NCI-H2029 treated with DMSO at 0.1 percent for 48 hours (cell line): ENCODE measurements around the gene FHOD3.

Experiments used
- DNase-seq: peaks from one replicate; lab custom pipeline; 2025; lab: John Stamatoyannopoulos, UW

FHOD3 gene

GRCh38 chr18:36297417-36298125, at the start of gene FHOD3:
Gene FHOD3, plus strand, starts transcription at chr18:36297713. Its CDS starts 123 bp downstream, at chr18:36297836.
- no peak for DNase-seq

GRCh38 chr18:36249392-36249791, 48.1 kb upstream of the FHOD3 start:
- no peak for DNase-seq

GRCh38 chr18:36250827-36251226, 46.7 kb upstream of the FHOD3 start:
- DNase-seq: no peak

- no peak for DNase-seq
Observed at GRCh38 chr18:36255072-36255698, 42.3 kb upstream of the FHOD3 start.

GRCh38 chr18:36256094-36256493, 41.4 kb upstream of the FHOD3 start:
- DNase-seq: no peak

- DNase-seq: no peak
Observed at GRCh38 chr18:36262971-36263370, 34.5 kb upstream of the FHOD3 start.

GRCh38 chr18:36264283-36264682, 33.2 kb upstream of the FHOD3 start:
- DNase-seq: no peak

- no peak for DNase-seq
Observed at GRCh38 chr18:36265015-36265414, 32.5 kb upstream of the FHOD3 start.

- no peak for DNase-seq
Observed at GRCh38 chr18:36269157-36269556, 28.4 kb upstream of the FHOD3 start.

GRCh38 chr18:36271153-36271552, 26.4 kb upstream of the FHOD3 start:
- DNase-seq: no peak

GRCh38 chr18:36273347-36273746, 24.2 kb upstream of the FHOD3 start:
- no peak for DNase-seq

GRCh38 chr18:36274083-36274715, 23.3 kb upstream of the FHOD3 start:
- no peak for DNase-seq

- no peak for DNase-seq
Observed at GRCh38 chr18:36275561-36275960, 22.0 kb upstream of the FHOD3 start.

- no peak for DNase-seq
Observed at GRCh38 chr18:36279001-36279400, 18.5 kb upstream of the FHOD3 start.

- no peak for DNase-seq
Observed at GRCh38 chr18:36281936-36282335, 15.6 kb upstream of the FHOD3 start.

- DNase-seq: no peak
Observed at GRCh38 chr18:36283448-36283847, 14.1 kb upstream of the FHOD3 start.

- DNase-seq: no peak
Observed at GRCh38 chr18:36284268-36284667, 13.2 kb upstream of the FHOD3 start.

- peak; percentile 7 for DNase-seq
Observed at GRCh38 chr18:36284671-36285295, 12.7 kb upstream of the FHOD3 start.

GRCh38 chr18:36287653-36288052, 9.9 kb upstream of the FHOD3 start:
- no peak for DNase-seq

- no peak for DNase-seq
Observed at GRCh38 chr18:36288689-36289088, 8.8 kb upstream of the FHOD3 start.

GRCh38 chr18:36294031-36294430, 3.5 kb upstream of the FHOD3 start:
- DNase-seq: no peak

GRCh38 chr18:36295214-36295613, 2.3 kb upstream of the FHOD3 start:
- no peak for DNase-seq

- DNase-seq: peak; percentile 10
Observed at GRCh38 chr18:36295880-36296301, 1.6 kb upstream of the FHOD3 start.
